ENCODE data around the gene SLC38A10. TPM values are rescaled to one million over a fixed set of nuclear protein-coding genes. Genes with fewer than 3 reads are reported as not detected.

Gene SLC38A10
- total RNA-seq, 1 experiment from 2014 or later = 109 TPM

DNA sequence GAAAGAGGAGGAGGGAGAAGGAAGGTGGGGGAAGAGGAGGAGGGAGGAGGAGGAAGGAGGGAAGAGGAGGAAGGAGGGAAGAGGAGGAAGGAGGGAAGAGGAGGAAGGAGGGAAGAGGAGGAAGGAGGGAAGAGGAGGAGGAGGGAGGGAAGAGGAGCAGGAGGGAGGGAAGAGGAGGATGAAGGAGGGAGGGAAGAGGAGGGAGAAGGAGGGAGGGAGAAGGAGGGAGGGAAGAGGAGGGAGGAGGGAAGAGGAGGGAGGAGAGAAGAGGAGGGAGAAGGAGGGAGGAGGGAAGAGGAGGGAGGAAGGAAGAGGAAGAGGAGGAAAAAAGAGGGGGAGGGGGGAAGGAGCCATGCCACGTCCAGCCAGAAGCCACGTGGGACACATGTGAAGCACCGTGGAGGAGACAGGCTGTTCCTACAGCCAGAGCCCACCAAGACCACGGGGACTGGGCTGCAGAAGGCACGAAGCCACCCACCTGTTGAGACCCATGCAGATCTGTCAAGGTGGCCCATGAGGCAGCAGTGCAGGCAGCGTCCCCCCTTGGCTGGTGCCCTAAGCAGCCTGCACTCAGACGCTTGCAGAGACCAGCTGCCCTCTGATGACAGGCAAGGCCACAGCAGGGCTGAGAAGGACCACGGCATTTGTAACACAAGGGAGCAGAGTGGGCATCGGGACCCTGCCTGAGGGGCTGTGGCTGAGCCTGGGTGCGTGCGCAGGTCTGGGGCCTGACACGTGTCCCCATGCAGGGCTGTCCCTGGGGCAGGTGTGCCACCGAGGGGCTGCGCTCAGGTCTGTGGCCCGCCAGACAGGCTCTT lies 45.7 kb downstream of the SLC38A10 start:
- ChIA-PET RAD21 (ENCODE audit: low non-redundant PET in 1 of 2, low total read pairs in 2 of 2, uncharacterized antibody in 2 of 2, unreplicated experiment in 2 of 2) (no interaction called here), POLR2A (no interaction called here), CTCF (no interaction called here)
- DNase-seq (ENCODE audit: low read depth, low spot score) (no peak), ATAC-seq (no peak)
- intact Hi-C loops (cut with micrococcal nuclease) = no loop called here
- Histone ChIP-seq H3K4me3 (replicated peaks in 1 of 2; ENCODE audit: low read depth in 1 of 2, low read length in 2 of 2) (no peak overlapping the region), H3K79me2 (ENCODE audit: insufficient read depth, low read length) (peaks cover 9% of the 10 kb centered on the region; the same call in 1 of the 2 replicates), H3K9ac (ENCODE audit: low read length) (no peak overlapping the region), H3K9me2 (ENCODE audit: insufficient read depth) (no peaks in the 10 kb centered on the region), H3K4me1 (ENCODE audit: control insufficient read depth in 1 of 2, insufficient read depth in 2 of 2, low read length in 2 of 2) (no peaks in the 10 kb centered on the region), H2AFZ (ENCODE audit: low read depth, low read length, poor library complexity, severe bottlenecking) (no peak overlapping the region), H3K9me3 (ENCODE audit: control insufficient read depth in 1 of 2, insufficient read depth in 1 of 2, low read depth in 1 of 2, low read length in 2 of 2) (peaks cover 0 to 12% of the 10 kb centered on the region in 2 experiments; a peak in 1 of 4 replicates), H3K27ac (ENCODE audit: low read depth, low read length) (0 out of 2 replicates have a peak overlapping the region, but pooled peaks have one; percentile 22), H3K36me3 (ENCODE audit: control insufficient read depth in 1 of 2, insufficient read depth in 2 of 2, low read length in 2 of 2) (peaks cover 23 to 32% of the 10 kb centered on the region in 2 experiments; a peak in 3 of 4 replicates), H3K27me3 (ENCODE audit: insufficient read depth, low read length) (no peaks in the 10 kb centered on the region), H3K4me2 (ENCODE audit: low read length) (no peak overlapping the region), H4K20me1 (ENCODE audit: insufficient read depth) (no peaks in the 10 kb centered on the region)
- TF ChIP-seq POLR2AphosphoS5 (IDR thresholded peaks at IDR 0.05; ENCODE audit: low read depth, low read length) = 0 out of 2 replicates have a peak, but pooled peaks have one; percentile 21
- TF ChIP-seq, protein P1, sequence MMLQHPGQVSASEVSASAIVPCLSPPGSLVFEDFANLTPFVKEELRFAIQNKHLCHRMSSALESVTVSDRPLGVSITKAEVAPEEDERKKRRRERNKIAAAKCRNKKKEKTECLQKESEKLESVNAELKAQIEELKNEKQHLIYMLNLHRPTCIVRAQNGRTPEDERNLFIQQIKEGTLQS (IDR thresholded peaks at IDR 0.05) = no peak
- no TSS peak for BruUV-seq (replicated peaks)

DNA sequence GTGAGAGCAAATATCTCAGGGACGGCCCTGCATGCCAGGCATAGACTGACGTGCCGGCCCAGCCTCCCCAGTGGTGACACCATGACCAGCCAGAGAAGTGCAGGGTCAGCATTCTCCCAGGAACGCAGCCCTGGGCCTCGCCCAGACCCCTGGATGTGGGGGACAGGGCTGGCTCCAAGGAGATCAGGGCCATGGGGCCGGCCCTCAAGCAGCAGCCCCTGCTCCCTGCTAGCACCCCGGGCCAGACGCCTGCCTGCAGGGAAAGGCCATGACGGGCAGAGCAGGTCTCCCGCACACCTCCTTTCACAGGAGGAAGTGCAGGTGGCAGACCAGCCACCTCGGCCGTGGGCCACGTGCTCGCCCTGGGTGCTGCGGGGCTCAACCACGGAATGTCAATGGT lies 46.5 kb downstream of the SLC38A10 start:
- BruUV-seq (replicated peaks) = no TSS peak
- TF ChIP-seq TCF7L2 (IDR thresholded peaks at IDR 0.05; ENCODE audit: borderline replicate concordance, extremely low read depth, insufficient read depth, insufficient read length) = no peak
- TF ChIP-seq ZNF274 (IDR thresholded peaks at IDR 0.05; ENCODE audit: low read depth, low read length) = no peak
- TF ChIP-seq, protein P2, sequence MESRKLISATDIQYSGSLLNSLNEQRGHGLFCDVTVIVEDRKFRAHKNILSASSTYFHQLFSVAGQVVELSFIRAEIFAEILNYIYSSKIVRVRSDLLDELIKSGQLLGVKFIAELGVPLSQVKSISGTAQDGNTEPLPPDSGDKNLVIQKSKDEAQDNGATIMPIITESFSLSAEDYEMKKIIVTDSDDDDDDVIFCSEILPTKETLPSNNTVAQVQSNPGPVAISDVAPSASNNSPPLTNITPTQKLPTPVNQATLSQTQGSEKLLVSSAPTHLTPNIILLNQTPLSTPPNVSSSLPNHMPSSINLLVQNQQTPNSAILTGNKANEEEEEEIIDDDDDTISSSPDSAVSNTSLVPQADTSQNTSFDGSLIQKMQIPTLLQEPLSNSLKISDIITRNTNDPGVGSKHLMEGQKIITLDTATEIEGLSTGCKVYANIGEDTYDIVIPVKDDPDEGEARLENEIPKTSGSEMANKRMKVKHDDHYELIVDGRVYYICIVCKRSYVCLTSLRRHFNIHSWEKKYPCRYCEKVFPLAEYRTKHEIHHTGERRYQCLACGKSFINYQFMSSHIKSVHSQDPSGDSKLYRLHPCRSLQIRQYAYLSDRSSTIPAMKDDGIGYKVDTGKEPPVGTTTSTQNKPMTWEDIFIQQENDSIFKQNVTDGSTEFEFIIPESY (IDR thresholded peaks at IDR 0.05; ENCODE audit: extremely low read depth, insufficient replicate concordance, low read length) = no peak
- TF ChIP-seq, protein P3, sequence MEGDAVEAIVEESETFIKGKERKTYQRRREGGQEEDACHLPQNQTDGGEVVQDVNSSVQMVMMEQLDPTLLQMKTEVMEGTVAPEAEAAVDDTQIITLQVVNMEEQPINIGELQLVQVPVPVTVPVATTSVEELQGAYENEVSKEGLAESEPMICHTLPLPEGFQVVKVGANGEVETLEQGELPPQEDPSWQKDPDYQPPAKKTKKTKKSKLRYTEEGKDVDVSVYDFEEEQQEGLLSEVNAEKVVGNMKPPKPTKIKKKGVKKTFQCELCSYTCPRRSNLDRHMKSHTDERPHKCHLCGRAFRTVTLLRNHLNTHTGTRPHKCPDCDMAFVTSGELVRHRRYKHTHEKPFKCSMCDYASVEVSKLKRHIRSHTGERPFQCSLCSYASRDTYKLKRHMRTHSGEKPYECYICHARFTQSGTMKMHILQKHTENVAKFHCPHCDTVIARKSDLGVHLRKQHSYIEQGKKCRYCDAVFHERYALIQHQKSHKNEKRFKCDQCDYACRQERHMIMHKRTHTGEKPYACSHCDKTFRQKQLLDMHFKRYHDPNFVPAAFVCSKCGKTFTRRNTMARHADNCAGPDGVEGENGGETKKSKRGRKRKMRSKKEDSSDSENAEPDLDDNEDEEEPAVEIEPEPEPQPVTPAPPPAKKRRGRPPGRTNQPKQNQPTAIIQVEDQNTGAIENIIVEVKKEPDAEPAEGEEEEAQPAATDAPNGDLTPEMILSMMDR (IDR thresholded peaks at IDR 0.05 in 2 of 3, conservative IDR thresholded peaks at IDR 0.05 in 1 of 3; ENCODE audit: borderline replicate concordance in 1 of 3, insufficient read depth in 1 of 3, low read depth in 2 of 3, low read length in 2 of 3) = no peak
- TF ChIP-seq SP1 (IDR thresholded peaks at IDR 0.05; ENCODE audit: low read depth) = no peak
- TF ChIP-seq SRF (IDR thresholded peaks at IDR 0.05; ENCODE audit: low read depth) = no peak
- no peak for TF ChIP-seq CEBPB (IDR thresholded peaks at IDR 0.05; ENCODE audit: low read depth)
- no peak for TF ChIP-seq SIN3A (IDR thresholded peaks at IDR 0.05; ENCODE audit: low read depth)
- TF ChIP-seq EGR1 (IDR thresholded peaks at IDR 0.05; ENCODE audit: low read depth) = no peak
- no peak for TF ChIP-seq ELF1 (IDR thresholded peaks at IDR 0.05; ENCODE audit: borderline replicate concordance, low read depth)
- no peak for TF ChIP-seq FOSL1 (IDR thresholded peaks at IDR 0.05; ENCODE audit: low read depth)
- TF ChIP-seq EZH2phosphoT487 (IDR thresholded peaks at IDR 0.05; ENCODE audit: borderline replicate concordance) = no peak

More for the DNA sequence above, 46.5 kb downstream of the SLC38A10 start:
- ATAC-seq (no peak), DNase-seq (ENCODE audit: low read depth, low spot score) (no peak)
- ChIA-PET POLR2A (interaction anchor here (1.0 kb wide), 1 partner anchor 10 kb away, joined by 3 read pairs; the partner anchor contains the start of genes NDUFAF8 and TEPSIN), CTCF (no interaction called here), RAD21 (ENCODE audit: low non-redundant PET in 1 of 2, low total read pairs in 2 of 2, uncharacterized antibody in 2 of 2, unreplicated experiment in 2 of 2) (no interaction called here)
- H3K4me3 ChIP-seq (replicated peaks in 1 of 2; ENCODE audit: low read depth in 1 of 2, low read length in 2 of 2) = no peak overlapping the region
- H3K36me3 ChIP-seq (ENCODE audit: control insufficient read depth in 1 of 2, insufficient read depth in 2 of 2, low read length in 2 of 2) = peaks cover 23 to 32% of the 10 kb centered on the region in 2 experiments; a peak in 3 of 4 replicates
- no peak overlapping the region for H3K9ac ChIP-seq (ENCODE audit: low read length)
- H4K20me1 ChIP-seq (ENCODE audit: insufficient read depth) = no peaks in the 10 kb centered on the region
- H3K27ac ChIP-seq (ENCODE audit: low read depth, low read length) = no peak overlapping the region; the same call in 1 of the 2 replicates
- H3K4me1 ChIP-seq (ENCODE audit: control insufficient read depth in 1 of 2, insufficient read depth in 2 of 2, low read length in 2 of 2) = no peaks in the 10 kb centered on the region
- no peak overlapping the region for H2AFZ ChIP-seq (ENCODE audit: low read depth, low read length, poor library complexity, severe bottlenecking)
- no peak overlapping the region for H3K4me2 ChIP-seq (ENCODE audit: low read length)
- intact Hi-C loops (cut with micrococcal nuclease) = no loop called here
- no peaks in the 10 kb centered on the region for H3K27me3 ChIP-seq (ENCODE audit: insufficient read depth, low read length)
- peaks cover 0 to 12% of the 10 kb centered on the region in 2 experiments; a peak in 1 of 4 replicates for H3K9me3 ChIP-seq (ENCODE audit: control insufficient read depth in 1 of 2, insufficient read depth in 1 of 2, low read depth in 1 of 2, low read length in 2 of 2)
- peaks cover 7% of the 10 kb centered on the region; the same call in 1 of the 2 replicates for H3K79me2 ChIP-seq (ENCODE audit: insufficient read depth, low read length)
- no peaks in the 10 kb centered on the region for H3K9me2 ChIP-seq (ENCODE audit: insufficient read depth)
